BLaER1 treated with 17β-estradiol and CSF1 and Interleukin-3, amounts not matched to agents 10 nM and 100 nM (cell line): Measurements from ENCODE around the gene SPESP1.
"Not testable (repeated sequence)": the region's sequence is repeated elsewhere in the genome, so short reads cannot be mapped to it uniquely, and the experiment has no call there.

Experiments used
- H3K27ac ChIP-seq, 11 experiments: shearing (Covaris generic); formaldehyde crosslinking; 2 replicates each; pipeline ENCODE4 v1.8.1; 2022
- H3K27me3 ChIP-seq, 11 experiments: shearing (Covaris generic); formaldehyde crosslinking; 2 replicates each; pipeline ENCODE4 v1.8.1; 2022
- H3K36me3 ChIP-seq, 11 experiments: shearing (Covaris generic); formaldehyde crosslinking; 2 replicates each; pipeline ENCODE4 v1.8.1; 2022
- H3K4me1 ChIP-seq, 10 experiments: shearing (Covaris generic); formaldehyde crosslinking; 2 replicates each; pipeline ENCODE4 v1.8.1; 2022
- H3K4me2 ChIP-seq, 11 experiments: shearing (Covaris generic); formaldehyde crosslinking; 2 replicates each; pipeline ENCODE4 v1.8.1; 2022
- H3K4me3 ChIP-seq, 10 experiments: shearing (Covaris generic); formaldehyde crosslinking; 2 replicates each; pipeline ENCODE4 v1.8.1; 2022
- H3K9ac ChIP-seq, 11 experiments: shearing (Covaris generic); formaldehyde crosslinking; 2 replicates each; pipeline ENCODE4 v1.8.1; 2022
- H3K9me3 ChIP-seq, 11 experiments: shearing (Covaris generic); formaldehyde crosslinking; replicated peaks in 1 of 11; 2 replicates each; pipeline ENCODE4 v1.8.1; 2022
- H4K20me1 ChIP-seq, 11 experiments: shearing (Covaris generic); formaldehyde crosslinking; 2 replicates each; pipeline ENCODE4 v1.8.1; 2022
- Cebpa-rat ChIP-seq, 11 experiments: shearing (Covaris generic); IDR thresholded peaks; 2 replicates each; pipeline ENCODE4 v1.8.1; 2022

SPESP1 gene

DNA sequence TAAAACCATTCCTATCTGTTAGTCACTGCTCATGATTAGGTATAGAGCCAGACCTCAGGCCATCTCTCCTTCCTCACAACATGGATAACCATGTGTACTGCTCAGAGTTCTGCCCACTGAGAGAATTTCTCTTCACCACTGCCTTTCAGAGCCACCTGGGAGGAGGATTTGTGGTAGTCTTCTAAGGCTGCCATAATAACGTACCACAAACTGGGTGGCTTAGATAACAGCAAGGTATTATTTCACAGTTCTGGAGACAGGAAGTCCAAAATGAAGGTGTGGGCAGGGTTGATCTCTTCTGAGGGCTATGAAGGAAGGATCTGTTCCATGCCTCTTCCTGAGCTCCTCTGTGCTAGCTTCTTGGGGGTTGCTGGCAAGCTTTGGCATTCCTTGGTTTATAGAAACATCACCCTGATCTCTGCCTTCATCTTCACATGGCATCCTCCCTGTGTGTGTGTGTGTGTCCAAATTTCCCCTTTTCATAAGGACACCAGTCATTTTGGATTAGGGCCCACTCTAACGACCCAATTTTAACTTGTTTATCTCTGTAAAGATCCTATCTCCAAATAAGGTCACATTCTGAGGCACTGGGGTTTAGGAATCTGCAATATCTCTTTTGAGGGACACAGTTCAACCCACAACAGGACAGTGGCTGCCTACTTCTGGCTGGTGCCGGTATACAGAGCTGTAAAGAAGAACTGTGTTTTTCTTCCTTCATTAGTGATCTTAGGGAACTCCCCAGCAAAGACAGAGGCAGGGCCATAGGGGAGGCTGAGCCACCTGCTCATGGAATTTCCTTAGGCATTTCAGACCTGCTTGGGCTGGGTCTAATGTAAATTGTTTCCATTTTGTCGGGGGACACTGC, 42.1 kb downstream of the SPESP1 start:
- no peak overlapping the region for H3K4me3 ChIP-seq
- H3K4me1 ChIP-seq = no peaks in the 10 kb centered on the region
- no peaks in the 10 kb centered on the region for H3K27me3 ChIP-seq
- no peaks in the 10 kb centered on the region for H3K36me3 ChIP-seq
- TF ChIP-seq Cebpa-rat (IDR thresholded peaks at IDR 0.05) = no peak
- no peaks in the 10 kb centered on the region for H4K20me1 ChIP-seq
- no peak overlapping the region for H3K27ac ChIP-seq
- H3K9ac ChIP-seq = no peak overlapping the region
- H3K4me2 ChIP-seq = no peak overlapping the region
- peaks cover 46 to 58% (median 52%) of the 10 kb centered on the region in 11 experiments for H3K9me3 ChIP-seq

DNA sequence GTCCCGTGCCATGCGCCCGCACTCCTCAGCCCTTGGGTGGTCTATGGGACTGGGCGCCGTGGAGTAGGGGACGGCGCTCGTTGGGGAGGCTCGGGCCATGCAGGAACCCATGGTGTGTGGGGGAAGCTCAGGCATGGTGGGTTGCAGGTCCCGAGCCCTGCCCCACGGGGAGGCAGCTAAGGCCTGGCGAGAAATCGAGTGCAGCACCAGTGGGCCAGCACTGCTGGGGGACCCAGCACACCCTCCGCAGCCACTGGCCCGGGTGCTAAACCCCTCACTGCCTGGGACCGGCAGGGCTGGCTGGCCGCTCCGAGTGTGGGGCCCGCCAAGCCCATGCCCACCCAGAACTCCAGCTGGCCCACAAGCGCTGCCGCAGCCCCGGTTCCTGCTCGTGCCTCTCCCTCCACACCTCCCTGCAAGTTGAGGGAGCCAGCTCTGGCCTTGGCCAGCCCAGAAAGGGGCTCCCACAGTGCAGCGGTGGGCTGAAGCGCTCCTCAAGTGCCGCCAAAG, 45.4 kb downstream of the SPESP1 start:
- H3K4me1 ChIP-seq, H4K20me1 ChIP-seq, H3K36me3 ChIP-seq, H3K4me3 ChIP-seq, H3K4me2 ChIP-seq, H3K27ac ChIP-seq, H3K9ac ChIP-seq, H3K27me3 ChIP-seq: not testable (repeated sequence)
- H3K9me3 ChIP-seq = peaks cover 29 to 51% (median 34%) of the 10 kb centered on the region in 11 experiments

DNA sequence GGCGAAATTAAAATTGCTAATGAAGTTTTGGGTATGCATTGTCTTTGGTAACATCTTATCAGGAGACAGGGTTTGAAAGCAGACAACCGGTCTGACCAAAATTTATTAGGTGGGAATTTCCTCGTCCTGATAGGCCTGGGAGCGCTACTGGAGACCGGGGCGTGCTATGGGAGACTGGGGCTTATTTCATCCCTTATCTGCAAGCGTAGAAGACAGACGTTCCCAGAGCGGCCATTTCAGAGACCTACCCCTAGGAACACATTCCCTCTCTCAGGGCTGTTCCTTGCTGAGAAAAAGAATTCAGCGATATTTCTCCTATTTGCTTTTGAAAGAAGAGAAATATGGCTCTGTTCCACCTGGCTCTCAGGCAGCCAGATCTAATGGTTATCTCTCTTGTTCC, 47.1 kb downstream of the SPESP1 start:
- not testable (repeated sequence) for H3K4me1 ChIP-seq, H3K27ac ChIP-seq, H3K27me3 ChIP-seq, H3K9ac ChIP-seq, H3K4me3 ChIP-seq, H4K20me1 ChIP-seq, H3K36me3 ChIP-seq, H3K4me2 ChIP-seq
- peaks cover 29 to 51% (median 34%) of the 10 kb centered on the region in 11 experiments for H3K9me3 ChIP-seq

DNA sequence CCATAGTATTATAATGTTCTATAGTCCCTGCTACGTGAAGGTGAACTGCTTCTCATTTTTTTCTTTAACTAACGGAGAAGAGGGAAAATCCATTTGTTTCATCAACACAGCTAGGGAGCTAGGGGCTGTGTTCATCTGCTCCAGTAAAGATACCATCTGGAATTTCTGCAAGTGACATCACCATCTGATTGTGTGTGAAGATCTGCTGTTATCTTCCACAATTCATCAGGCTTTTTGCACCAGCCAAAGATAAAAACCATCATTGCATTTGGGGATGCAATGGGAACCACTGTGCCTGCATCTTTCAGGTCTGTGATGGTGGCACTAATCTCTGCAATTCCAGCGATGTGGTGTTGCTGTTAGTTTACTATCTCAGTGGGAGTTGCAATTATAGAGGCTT, 48.7 kb downstream of the SPESP1 start:
- H3K27me3 ChIP-seq = no peaks in the 10 kb centered on the region
- H3K36me3 ChIP-seq = no peaks in the 10 kb centered on the region
- H4K20me1 ChIP-seq = no peaks in the 10 kb centered on the region
- TF ChIP-seq Cebpa-rat (IDR thresholded peaks at IDR 0.05) = no peak
- H3K9ac ChIP-seq = no peak overlapping the region
- peaks cover 0 to 7% (median 4%) of the 10 kb centered on the region in 10 experiments; a peak in 11 of 20 replicates for H3K4me1 ChIP-seq
- no peak overlapping the region for H3K4me3 ChIP-seq
- H3K27ac ChIP-seq = no peak overlapping the region
- H3K4me2 ChIP-seq = no peak overlapping the region
- peaks cover 29 to 48% (median 34%) of the 10 kb centered on the region in 11 experiments for H3K9me3 ChIP-seq

DNA sequence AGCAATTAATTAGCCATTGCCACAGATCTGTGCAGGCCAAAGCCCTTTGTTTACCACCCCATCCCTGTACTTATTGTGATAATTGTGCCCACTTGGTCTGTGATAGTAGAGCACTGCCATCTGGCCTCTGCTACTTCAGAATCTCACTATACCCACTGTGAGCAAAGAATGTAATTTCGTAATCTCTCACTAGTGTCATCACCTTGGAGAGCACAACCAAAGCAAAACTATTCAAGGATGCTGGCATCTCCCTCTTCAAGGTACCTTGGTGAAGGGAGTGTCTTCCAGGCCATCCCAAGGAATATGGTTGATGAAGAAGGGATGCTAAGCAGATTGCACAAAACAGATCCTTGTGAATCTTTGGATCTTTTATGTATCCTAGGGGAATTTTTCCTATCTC, 49.5 kb downstream of the SPESP1 start:
- H3K4me2 ChIP-seq = no peak overlapping the region
- no peaks in the 10 kb centered on the region for H4K20me1 ChIP-seq
- no peaks in the 10 kb centered on the region for H3K27me3 ChIP-seq

DNA sequence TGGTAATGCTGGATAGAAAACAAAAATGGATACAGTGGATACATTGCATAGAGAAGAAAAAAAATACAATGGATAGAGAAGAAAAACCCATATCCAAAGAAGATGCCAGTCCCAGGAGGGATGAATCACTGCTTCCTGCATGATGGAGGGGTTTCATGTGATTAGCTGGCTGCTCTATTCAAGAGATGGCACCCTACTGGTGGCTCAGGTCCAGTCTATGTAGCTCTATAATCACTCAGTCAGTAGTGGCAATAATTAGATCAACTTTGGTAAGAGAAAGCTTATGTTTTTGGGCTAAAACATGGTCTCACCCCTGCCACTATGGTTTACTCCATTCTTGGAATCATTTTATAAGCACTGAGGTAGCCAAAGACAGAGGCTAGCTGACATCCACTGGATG, 50.5 kb downstream of the SPESP1 start:
- Histone ChIP-seq H3K36me3 (no peaks in the 10 kb centered on the region), H3K4me3 (no peak overlapping the region), H3K9ac (no peak overlapping the region), H3K27ac (no peak overlapping the region), H4K20me1 (no peaks in the 10 kb centered on the region), H3K4me1 (peaks cover 4 to 13% (median 10%) of the 10 kb centered on the region in 10 experiments; a peak in 15 of 20 replicates), H3K27me3 (no peaks in the 10 kb centered on the region), H3K9me3 (peaks cover 17 to 31% (median 24%) of the 10 kb centered on the region in 11 experiments), H3K4me2 (no peak overlapping the region)
- no peak for TF ChIP-seq Cebpa-rat (IDR thresholded peaks at IDR 0.05)

More for the DNA sequence above, 49.5 kb downstream of the SPESP1 start:
- peak in 1 of 11 experiments; percentile 47; a peak in 1 of 22 replicates for TF ChIP-seq Cebpa-rat (IDR thresholded peaks at IDR 0.05)
- Histone ChIP-seq H3K4me3 (no peak overlapping the region), H3K9me3 (peaks cover 27 to 40% (median 29%) of the 10 kb centered on the region in 11 experiments), H3K9ac (no peak overlapping the region), H3K27ac (no peak overlapping the region), H3K36me3 (no peaks in the 10 kb centered on the region), H3K4me1 (peaks cover 4 to 13% (median 10%) of the 10 kb centered on the region in 10 experiments; a peak in 15 of 20 replicates)

DNA sequence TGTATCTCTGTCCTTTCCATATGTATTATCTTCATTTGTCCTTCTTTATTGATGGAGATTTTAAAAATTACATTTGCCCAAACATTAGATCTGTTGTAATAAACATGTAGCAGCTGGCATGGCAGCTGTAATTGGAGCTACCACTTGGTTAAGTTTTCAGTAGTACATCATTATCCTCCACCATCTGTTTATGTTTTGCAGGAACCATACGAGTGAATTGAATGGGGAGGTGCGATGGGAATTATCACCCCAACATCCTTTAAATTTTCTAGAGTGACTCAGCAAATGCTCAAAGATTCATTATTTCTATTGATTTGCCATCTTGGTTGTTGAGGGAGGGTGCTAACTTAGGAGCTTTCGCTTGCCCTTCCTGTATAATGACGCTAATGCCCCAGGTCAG, 51.6 kb downstream of the SPESP1 start:
- no peak overlapping the region for H3K27ac ChIP-seq
- peaks cover 4 to 13% (median 10%) of the 10 kb centered on the region in 10 experiments; a peak in 15 of 20 replicates for H3K4me1 ChIP-seq
- H3K4me3 ChIP-seq = no peak overlapping the region
- H4K20me1 ChIP-seq = no peaks in the 10 kb centered on the region
- peaks cover 7 to 19% (median 12%) of the 10 kb centered on the region in 11 experiments for H3K9me3 ChIP-seq
- H3K27me3 ChIP-seq = no peaks in the 10 kb centered on the region
- H3K4me2 ChIP-seq = no peak overlapping the region
- no peak overlapping the region for H3K9ac ChIP-seq
- H3K36me3 ChIP-seq = no peaks in the 10 kb centered on the region
- no peak for TF ChIP-seq Cebpa-rat (IDR thresholded peaks at IDR 0.05)

DNA sequence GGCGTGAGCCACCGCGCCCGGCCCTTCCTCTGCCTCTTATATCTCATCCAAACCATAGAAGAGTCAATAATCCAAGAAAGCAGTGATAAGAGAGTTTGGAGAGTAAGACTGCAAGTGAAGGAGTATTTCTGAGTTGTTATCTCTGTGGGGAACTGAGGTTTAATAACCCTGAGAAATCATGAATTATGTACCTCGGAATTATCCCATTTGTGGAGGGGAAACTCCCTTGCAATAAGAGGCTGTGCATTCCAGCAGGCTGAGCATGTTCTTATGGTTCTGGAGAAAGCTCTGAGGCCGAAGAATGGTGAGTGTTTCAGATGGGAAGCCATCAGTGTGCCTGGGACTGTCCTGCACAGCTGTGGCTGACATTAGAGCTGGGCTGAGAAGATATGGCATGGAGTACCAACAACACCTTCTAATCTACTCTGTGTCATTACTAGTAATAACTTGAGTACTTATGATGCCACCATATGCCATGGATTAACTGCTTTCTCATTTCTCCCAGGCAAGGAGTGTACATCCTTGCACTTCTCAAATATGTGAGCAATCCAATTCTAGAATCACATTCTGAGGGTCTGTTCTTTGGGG, 52.7 kb downstream of the SPESP1 start:
- TF ChIP-seq Cebpa-rat (IDR thresholded peaks at IDR 0.05) = no peak
- Histone ChIP-seq H3K4me1 (peaks cover 4 to 13% (median 10%) of the 10 kb centered on the region in 10 experiments; a peak in 15 of 20 replicates), H3K9ac (no peak overlapping the region), H3K27ac (no peak overlapping the region), H3K27me3 (no peaks in the 10 kb centered on the region), H4K20me1 (no peaks in the 10 kb centered on the region), H3K4me3 (no peak overlapping the region), H3K9me3 (peaks cover 0 to 12% (median under 1%) of the 10 kb centered on the region in 11 experiments; a peak in 3 of 22 replicates), H3K36me3 (no peaks in the 10 kb centered on the region), H3K4me2 (no peak overlapping the region)

DNA sequence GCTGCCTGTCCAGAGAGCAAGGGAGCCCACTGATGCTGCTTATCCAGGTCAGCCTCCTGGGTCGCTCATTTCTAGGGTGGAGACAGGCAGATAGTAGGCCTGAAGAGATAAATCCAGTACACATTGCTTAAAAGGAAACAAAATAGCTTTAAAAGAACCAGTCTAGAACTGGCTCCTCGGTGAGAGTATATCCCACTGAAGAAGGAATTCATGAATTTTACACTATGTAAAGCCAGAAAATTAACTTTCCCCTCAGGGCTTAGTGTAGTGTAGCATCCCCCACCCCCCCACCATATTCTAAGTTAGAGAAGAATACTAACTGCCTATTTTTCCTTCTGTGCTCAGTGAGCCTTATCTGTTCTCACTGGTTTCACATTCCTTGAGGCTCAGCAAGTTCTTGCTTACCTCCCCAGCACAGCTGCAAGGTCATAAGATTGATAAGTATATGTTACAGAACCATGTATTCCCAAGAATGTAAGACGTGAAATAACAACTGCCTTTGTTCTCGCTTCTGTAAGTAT, 53.7 kb downstream of the SPESP1 start:
- peaks cover 0 to 10% (median 0%) of the 10 kb centered on the region in 11 experiments; a peak in 2 of 22 replicates for H3K9me3 ChIP-seq
- H3K4me1 ChIP-seq = peaks cover 4 to 13% (median 10%) of the 10 kb centered on the region in 10 experiments; a peak in 15 of 20 replicates
- H3K27ac ChIP-seq = no peak overlapping the region
- H4K20me1 ChIP-seq = no peaks in the 10 kb centered on the region
- H3K9ac ChIP-seq = no peak overlapping the region
- H3K4me2 ChIP-seq = peak overlapping the region in 8 of 11 experiments; percentile 5 to 43 (median 30); a peak in 10 of 22 replicates
- TF ChIP-seq Cebpa-rat (IDR thresholded peaks at IDR 0.05) = no peak
- no peaks in the 10 kb centered on the region for H3K27me3 ChIP-seq
- no peak overlapping the region for H3K4me3 ChIP-seq
- no peaks in the 10 kb centered on the region for H3K36me3 ChIP-seq
